SIG-M5 treated with dmso at 0.1 percent for 504 hours (cell line): Measurements from ENCODE around the gene AHCYL1.
A peak's percentile ranks its signal among the peaks of the same experiment; 100 is the strongest.
"Not testable (repeated sequence)": the region's sequence is repeated elsewhere in the genome, so short reads cannot be mapped to it uniquely, and the experiment has no call there.

Source experiments
- DNase-seq: peaks from one replicate; lab custom pipeline; 2025; ENCODE audit not compliant: unreplicated experiment; lab: John Stamatoyannopoulos, UW

AHCYL1 gene

DNA sequence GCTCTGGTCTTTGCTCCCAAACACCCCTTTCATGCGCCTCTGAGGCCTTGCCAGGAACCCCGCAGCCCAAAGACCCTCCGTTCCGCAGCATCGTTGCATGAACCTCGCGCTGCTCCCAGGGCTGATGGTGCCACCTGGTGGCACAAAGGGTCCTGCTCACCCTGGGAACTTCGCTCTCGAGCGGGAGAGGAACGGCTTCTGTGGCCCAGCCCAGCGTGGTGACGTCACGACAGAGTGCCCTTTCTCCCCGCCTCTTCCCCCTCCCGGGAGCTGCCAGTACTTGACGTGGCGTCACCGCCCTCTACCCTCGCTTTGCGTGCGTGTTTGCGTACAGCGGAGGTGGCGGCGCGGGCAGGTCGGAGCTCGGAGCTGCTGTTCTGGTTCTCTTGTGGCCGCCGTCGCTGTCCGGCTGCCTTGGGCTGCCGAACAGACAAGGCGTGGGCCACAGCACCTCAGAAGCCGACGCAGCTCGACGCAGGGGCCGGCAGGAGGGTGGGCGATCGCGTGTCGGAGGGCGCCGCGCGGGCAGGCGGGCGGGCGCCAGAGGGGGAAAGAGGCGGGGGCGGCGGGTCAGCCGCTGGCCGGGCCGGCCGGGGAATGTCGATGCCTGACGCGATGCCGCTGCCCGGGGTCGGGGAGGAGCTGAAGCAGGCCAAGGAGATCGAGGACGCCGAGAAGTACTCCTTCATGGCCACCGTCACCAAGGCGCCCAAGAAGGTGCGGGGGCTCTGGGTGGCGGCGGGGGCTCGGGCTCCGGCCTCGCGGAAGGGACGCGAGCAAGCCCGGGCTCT, at the start of gene AHCYL1:
Gene AHCYL1, plus strand, starts transcription at position 310 of the 791 bp plus-strand sequence. Its CDS starts 288 bp downstream, at position 598.
- peak; percentile 99 for DNase-seq

- no peak for DNase-seq
Measured at GRCh38 chr1:109935451-109935900, 49.1 kb upstream of the AHCYL1 start.

GRCh38 chr1:109937738-109938137, 46.8 kb upstream of the AHCYL1 start:
- no peak for DNase-seq

DNA sequence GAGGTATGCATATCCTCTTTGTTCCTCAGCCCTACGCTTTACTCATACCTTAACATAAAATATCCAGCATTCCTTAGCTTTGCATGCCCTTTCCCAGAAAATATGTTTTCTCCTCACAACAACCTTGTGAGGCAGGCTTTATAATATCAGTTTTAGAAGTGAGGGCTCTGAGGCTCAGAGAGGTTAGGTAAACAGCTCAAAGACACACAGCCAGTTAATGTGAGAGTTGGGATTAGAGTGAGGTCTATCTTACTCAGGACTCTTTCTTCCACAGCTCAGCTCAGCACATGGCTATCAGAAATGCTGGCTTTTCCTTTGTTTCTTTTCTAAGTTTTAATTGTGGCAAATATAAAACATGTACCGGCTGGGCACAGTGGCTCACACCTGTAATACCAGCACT, 46.0 kb upstream of the AHCYL1 start:
- DNase-seq: no peak

GRCh38 chr1:109942434-109942833, 42.1 kb upstream of the AHCYL1 start:
- no peak for DNase-seq

DNA sequence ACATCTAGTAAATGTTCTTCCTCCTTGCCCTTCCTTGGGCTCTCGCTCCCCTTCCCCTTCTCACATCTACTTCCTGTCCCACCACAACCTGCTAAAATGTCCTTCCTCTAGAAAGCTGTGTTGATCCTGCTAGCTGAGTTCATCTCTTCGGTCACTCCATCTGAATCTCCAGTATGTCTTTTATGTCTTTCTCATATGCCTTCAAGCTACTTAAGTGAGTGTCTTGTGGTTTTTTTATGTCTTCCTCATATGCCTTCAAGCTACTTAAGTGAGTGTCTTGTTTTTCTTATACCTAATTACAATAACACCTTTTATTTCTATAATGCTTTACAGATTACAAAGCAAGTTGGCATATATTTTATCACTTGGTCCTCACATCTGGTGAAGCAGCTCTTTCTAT, 40.0 kb upstream of the AHCYL1 start:
- no peak for DNase-seq

DNA sequence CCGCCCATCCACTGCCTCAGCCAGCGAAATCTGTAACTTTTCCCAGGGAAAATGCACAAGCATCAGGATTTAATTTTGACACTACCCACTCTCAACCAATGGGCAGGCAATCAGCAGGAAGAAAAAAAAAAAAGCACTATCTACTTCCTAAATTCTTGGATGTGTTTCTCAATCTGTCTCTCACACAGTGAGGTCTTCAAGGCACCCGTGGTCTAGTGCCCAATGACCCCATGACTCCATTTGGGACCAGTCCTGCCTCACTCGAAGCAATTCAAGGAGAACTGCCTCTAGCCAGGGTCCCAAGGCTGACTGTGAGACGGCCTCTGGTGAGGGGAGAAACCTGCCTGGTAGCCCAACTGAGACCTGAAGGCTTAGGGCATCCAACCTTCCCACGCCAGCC, 38.1 kb upstream of the AHCYL1 start:
- DNase-seq: peak; percentile 12

DNA sequence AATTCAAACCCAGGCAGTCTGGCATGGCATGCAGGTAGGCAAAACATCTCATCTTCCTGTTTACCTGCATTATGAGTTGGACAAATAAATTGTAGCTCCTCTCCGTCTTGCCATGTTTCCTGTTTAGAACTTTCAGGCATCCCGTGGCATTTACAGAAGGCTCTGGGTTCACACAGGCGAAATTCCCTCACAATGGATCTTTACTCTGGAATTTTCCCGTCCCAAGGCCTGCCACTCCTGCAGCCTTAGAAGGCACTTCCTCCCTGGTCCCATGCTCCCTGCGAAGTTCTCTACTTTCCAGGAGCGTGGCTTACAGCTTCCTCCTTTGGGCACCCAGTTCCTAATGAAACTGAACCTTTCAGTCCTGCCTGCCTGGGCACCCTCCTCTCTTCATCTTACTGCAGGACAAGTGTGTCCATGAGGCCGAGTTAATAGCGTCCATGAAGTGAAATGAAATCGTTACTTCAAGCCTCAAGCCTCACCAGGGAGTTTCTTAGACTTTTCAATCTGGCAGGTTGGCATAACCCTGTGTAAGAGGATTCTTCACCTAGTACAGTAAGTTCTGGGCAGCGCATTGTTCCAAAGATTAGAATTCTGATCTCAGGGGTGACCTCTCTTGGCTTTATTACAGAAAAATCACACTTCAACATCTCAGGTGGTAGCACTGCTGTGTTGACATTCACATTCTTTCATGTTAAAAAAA, 36.8 kb upstream of the AHCYL1 start:
- DNase-seq: no peak

GRCh38 chr1:109948285-109948630, 36.3 kb upstream of the AHCYL1 start:
- no peak for DNase-seq

GRCh38 chr1:109950038-109950437, 34.5 kb upstream of the AHCYL1 start:
- DNase-seq: no peak

DNA sequence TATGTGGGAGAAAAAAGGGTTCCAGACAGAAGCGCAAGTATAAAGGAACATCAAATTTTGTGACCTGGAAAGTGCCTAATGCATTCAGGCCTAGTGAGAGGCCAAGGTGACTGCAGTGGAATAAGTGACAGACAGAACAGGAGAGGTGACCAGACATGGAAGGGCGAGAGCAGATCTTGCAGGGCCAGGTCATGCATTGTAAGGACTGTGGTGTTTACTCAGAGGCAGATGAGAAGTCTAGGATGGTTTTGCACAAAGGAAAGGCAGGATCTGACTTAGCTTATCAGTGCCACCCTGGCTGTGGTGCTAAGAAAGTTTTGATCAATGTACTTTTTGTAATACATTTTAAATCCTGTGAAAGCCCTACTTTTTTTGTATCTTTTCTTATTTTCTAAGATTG, 34.1 kb upstream of the AHCYL1 start:
- no peak for DNase-seq

DNA sequence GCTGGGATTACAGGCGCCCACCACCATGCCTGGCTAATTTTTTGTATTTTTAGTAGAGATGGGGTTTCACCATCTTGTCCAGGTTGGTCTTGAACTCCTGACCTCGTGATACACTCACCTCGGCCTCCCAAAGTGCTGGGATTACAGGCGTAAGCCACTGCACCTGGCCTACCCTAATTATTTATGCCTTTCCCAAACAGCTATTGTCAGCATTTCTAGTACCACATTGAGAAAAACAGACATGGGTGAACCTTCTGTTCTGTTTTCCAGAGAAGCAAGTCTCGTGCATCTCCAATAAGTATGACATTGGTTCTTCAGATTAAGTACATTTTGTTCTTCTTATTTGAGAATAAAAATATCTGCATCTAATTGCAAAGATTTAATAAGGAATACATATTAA, 33.1 kb upstream of the AHCYL1 start:
- DNase-seq: not testable (repeated sequence)

DNA sequence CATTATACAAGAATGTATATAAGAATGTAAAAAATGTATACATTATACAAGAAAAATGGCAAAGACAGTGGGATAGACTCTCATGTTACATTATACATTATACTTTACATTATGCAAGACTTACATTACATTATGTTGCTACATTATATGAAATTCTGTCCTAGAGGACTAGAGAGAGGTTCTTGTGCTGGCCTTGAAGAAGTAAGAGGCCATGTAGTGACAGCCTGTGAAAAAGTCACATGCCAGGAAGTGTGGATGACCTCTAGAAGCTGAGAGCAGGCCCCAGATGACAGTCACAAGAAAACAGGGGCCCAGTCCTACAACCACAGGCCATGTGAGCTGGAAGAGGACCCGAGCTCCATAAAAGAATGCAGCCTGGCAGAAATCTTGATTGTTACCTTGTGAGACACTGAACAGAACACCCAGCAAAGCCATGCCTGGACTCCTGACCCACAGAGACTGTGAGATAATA, 30.5 kb upstream of the AHCYL1 start:
- no peak for DNase-seq

DNA sequence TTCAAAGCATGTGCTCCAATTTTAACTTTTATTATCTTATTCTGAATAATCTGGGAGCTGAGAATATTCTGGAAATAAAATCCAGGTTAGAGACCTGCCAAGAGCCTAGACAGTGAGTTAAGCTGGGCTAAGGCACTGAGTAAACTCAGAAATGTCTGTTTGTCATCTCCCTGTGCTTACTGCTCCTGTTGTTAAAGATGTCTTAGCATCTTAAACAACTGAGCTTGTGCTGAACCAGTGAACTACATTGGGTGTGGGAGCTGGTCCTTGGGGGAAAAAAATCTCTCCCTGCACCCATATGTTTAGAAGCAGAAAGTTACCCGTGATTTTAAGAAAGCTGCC, 25.0 kb upstream of the AHCYL1 start:
- no peak for DNase-seq

- peak; percentile 59 for DNase-seq
Measured at GRCh38 chr1:109959974-109960744, 24.4 kb upstream of the AHCYL1 start.

- DNase-seq: no peak
Measured at GRCh38 chr1:109960745-109961094, 23.8 kb upstream of the AHCYL1 start.

GRCh38 chr1:109963864-109964263, 20.7 kb upstream of the AHCYL1 start:
- no peak for DNase-seq

DNA sequence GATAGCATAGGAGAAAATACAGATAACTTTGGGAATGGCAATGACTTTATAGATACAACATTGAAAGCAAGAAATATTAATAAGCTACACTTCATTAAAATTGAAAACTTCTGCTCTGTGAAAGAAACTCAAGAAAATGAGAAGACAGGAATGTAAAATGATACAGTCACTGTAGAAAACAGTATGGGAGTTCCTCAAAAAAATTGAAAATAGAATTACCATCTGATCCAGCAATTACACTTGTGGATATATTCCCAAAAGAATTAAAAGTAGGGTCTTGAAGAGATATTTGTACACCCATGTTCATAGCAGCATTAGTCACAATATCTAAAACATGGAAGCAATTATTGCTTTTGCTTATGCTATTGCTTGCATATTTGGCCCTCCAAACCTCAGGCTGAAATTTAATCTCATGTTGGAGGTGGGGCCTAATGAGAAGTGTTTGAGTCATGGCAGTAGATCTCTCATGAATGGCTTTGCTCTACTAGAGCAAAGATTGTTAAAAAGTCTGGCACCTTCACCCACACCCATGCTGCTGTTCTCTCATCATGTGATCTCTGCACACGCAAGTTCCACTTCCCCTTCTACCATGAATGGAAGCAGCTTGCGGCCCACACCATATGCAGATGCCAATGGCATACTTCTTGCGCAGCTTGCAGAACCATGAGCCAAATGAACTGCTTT, 15.3 kb upstream of the AHCYL1 start:
- no peak for DNase-seq

DNA sequence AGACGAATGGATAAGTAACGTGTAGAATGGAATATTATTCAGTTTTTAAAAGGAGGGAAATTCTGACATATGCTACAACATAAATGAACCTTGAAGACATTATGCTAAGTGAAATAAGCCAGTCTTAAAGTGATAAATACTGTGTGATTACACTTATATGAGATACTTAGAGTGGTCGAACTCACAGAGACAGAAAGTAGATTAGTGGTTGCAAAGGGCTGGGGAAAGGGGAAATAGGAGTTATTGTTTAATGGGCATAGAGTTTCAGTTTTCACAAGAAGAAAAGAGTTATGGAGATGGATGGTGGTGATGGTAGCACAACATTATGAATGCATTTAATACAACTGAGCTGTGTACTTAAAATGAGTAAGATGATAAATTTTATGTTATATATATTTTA, 14.7 kb upstream of the AHCYL1 start:
- no peak for DNase-seq

DNA sequence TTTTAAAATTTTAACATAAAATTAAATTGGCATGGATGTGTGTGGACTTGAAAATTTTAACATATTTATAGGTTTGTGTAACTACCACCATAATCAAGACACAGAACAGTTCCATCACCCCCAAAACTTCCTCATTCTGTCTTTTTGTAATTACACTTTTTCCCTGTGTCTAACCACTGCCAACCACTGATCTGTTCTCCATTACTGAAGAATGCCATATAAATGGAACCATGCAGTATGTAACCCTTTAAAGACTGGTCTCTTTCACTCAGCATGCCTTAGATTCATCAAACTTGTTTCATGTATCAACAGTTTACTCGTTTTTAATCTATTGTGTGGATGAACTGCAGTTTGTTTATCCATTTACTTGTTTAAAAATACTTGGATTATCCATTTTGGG, 13.0 kb upstream of the AHCYL1 start:
- no peak for DNase-seq

DNA sequence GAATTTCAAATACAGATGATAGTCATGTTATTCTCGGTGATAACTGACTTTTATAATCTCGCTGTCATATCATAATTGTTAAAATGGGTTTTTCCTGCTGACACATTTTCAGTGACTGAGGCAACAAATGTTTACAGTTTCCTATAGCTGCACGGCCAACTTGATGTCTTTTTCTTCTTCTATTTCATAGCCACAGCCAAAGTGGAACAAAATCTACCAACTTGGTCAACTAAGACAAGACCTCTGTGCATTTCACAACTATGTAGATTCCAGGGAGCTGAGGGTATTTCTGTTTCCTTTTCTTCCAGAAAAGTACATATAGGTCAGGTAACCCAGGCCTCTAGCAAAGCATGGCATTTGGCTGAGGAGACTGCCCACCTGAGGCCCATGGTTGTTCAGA, 10.4 kb upstream of the AHCYL1 start:
- DNase-seq: no peak
